Activated naive CD8-positive, alpha-beta T cell treated with anti-CD3 and anti-CD28 coated beads, Interleukin-2, amount 50 U/mL, for 24 hours (primary cell): Measurements from ENCODE around the gene WDR54.
"Not testable (repeated sequence)": the region's sequence is repeated elsewhere in the genome, so short reads cannot be mapped to it uniquely, and the experiment has no call there.

ENCODE experiments used
- ATAC-seq: fragments of 150-1000 bp; cut with Tn5 transposase; one replicate; pipeline ENCODE4 v1.10.0; 2021
- DNase-seq: peaks from one replicate; pipeline ENCODE4 v3.0.0; 2021
- H3K27ac Mint-ChIP-seq: one replicate; pipeline ENCODE4 v1.8.0; 2021; ENCODE audit warnings: mild to moderate bottlenecking, mixed read lengths
- H3K27me3 Mint-ChIP-seq: one replicate; pipeline ENCODE4 v1.8.0; 2021; ENCODE audit warnings: mixed read lengths
- H3K36me3 Mint-ChIP-seq: one replicate; pipeline ENCODE4 v1.8.0; 2021; ENCODE audit warnings: low read depth, mixed read lengths
- H3K4me1 Mint-ChIP-seq: one replicate; pipeline ENCODE4 v1.8.0; 2021; ENCODE audit warnings: mixed read lengths
- H3K4me3 Mint-ChIP-seq: one replicate; pipeline ENCODE4 v1.8.0; 2021; ENCODE audit warnings: mild to moderate bottlenecking, moderate library complexity, mixed read lengths
- H3K9me3 Mint-ChIP-seq: one replicate; pipeline ENCODE4 v1.8.0; 2021; ENCODE audit warnings: mixed read lengths

WDR54 gene

GRCh38 chr2:74429487-74430451, 8.2 kb downstream of the WDR54 start:
- ATAC-seq (no peak), DNase-seq (no peak)
- peaks cover 7% of the 10 kb centered on the region for H3K36me3 Mint-ChIP-seq
- no peak overlapping the region for H3K4me3 Mint-ChIP-seq
- H3K4me1 Mint-ChIP-seq, result no peaks in the 10 kb centered on the region
- H3K27ac Mint-ChIP-seq, result no peak overlapping the region
- H3K9me3 Mint-ChIP-seq, result no peaks in the 10 kb centered on the region
- no peaks in the 10 kb centered on the region for H3K27me3 Mint-ChIP-seq

GRCh38 chr2:74430502-74430901, 9.0 kb downstream of the WDR54 start:
- no peaks in the 10 kb centered on the region for H3K27me3 Mint-ChIP-seq
- no peaks in the 10 kb centered on the region for H3K9me3 Mint-ChIP-seq
- H3K36me3 Mint-ChIP-seq, result peaks cover 3% of the 10 kb centered on the region
- H3K27ac Mint-ChIP-seq, result no peak overlapping the region
- no peak for ATAC-seq
- DNase-seq, result no peak
- H3K4me3 Mint-ChIP-seq, result no peak overlapping the region
- H3K4me1 Mint-ChIP-seq, result no peaks in the 10 kb centered on the region

GRCh38 chr2:74436111-74436805, 14.7 kb downstream of the WDR54 start:
- Mint-ChIP-seq H3K36me3 (no peaks in the 10 kb centered on the region), H3K9me3 (no peaks in the 10 kb centered on the region), H3K4me3 (no peak overlapping the region), H3K27me3 (peaks cover 19% of the 10 kb centered on the region), H3K4me1 (peaks cover 10% of the 10 kb centered on the region), H3K27ac (no peak overlapping the region)
- ATAC-seq (no peak), DNase-seq (no peak)

GRCh38 chr2:74436848-74437695, 15.5 kb downstream of the WDR54 start:
- Mint-ChIP-seq H3K36me3 (no peaks in the 10 kb centered on the region), H3K4me1 (peaks cover 10% of the 10 kb centered on the region), H3K27me3 (peaks cover 21% of the 10 kb centered on the region), H3K27ac (no peak overlapping the region), H3K9me3 (no peaks in the 10 kb centered on the region), H3K4me3 (no peak overlapping the region)
- DNase-seq, result no peak
- ATAC-seq, result no peak

- Mint-ChIP-seq H3K36me3 (no peaks in the 10 kb centered on the region), H3K4me1 (peaks cover 13% of the 10 kb centered on the region), H3K27me3 (peaks cover 30% of the 10 kb centered on the region), H3K27ac (no peak overlapping the region), H3K9me3 (no peaks in the 10 kb centered on the region), H3K4me3 (no peak overlapping the region)
- ATAC-seq, result no peak
- DNase-seq, result no peak
Observed at GRCh38 chr2:74438248-74438647, 16.7 kb downstream of the WDR54 start.

GRCh38 chr2:74439373-74439772, 17.8 kb downstream of the WDR54 start:
- Mint-ChIP-seq H3K36me3 (no peaks in the 10 kb centered on the region), H3K9me3 (no peaks in the 10 kb centered on the region), H3K4me3 (no peak overlapping the region), H3K27ac (no peak overlapping the region), H3K27me3 (peaks cover 35% of the 10 kb centered on the region), H3K4me1 (peaks cover 16% of the 10 kb centered on the region)
- DNase-seq (no peak), ATAC-seq (no peak)

- Mint-ChIP-seq H3K9me3 (no peaks in the 10 kb centered on the region), H3K4me3 (peak overlapping the region; percentile 41), H3K36me3 (no peaks in the 10 kb centered on the region), H3K27me3 (peaks cover 40% of the 10 kb centered on the region), H3K4me1 (peaks cover 21% of the 10 kb centered on the region), H3K27ac (no peak overlapping the region)
- no peak for ATAC-seq
- DNase-seq, result no peak
Observed at GRCh38 chr2:74439803-74440377, 18.4 kb downstream of the WDR54 start.

GRCh38 chr2:74440378-74441169, 19.0 kb downstream of the WDR54 start:
- peak; percentile 87 for ATAC-seq
- Mint-ChIP-seq H3K4me1 (peaks cover 22% of the 10 kb centered on the region), H3K27me3 (peaks cover 42% of the 10 kb centered on the region), H3K27ac (no peak overlapping the region), H3K36me3 (no peaks in the 10 kb centered on the region), H3K9me3 (no peaks in the 10 kb centered on the region), H3K4me3 (peak overlapping the region; percentile 67)
- peak; percentile 70 for DNase-seq

GRCh38 chr2:74441170-74441689, 19.7 kb downstream of the WDR54 start:
- ATAC-seq (no peak), DNase-seq (peak; percentile 42)
- peaks cover 22% of the 10 kb centered on the region for H3K4me1 Mint-ChIP-seq
- H3K4me3 Mint-ChIP-seq, result peak overlapping the region; percentile 67
- no peaks in the 10 kb centered on the region for H3K9me3 Mint-ChIP-seq
- H3K36me3 Mint-ChIP-seq, result no peaks in the 10 kb centered on the region
- no peak overlapping the region for H3K27ac Mint-ChIP-seq
- H3K27me3 Mint-ChIP-seq, result peaks cover 43% of the 10 kb centered on the region

GRCh38 chr2:74441690-74442482, 20.4 kb downstream of the WDR54 start, which contains the start of gene RTKN:
Gene RTKN (minus strand): TSS chr2:74441937. CDS start chr2:74441816, 121 bp downstream.
- peak within 1 kb of the TSS; percentile 67 for H3K4me3 Mint-ChIP-seq
- H3K36me3 Mint-ChIP-seq, result no peaks in the 10 kb centered on the region
- ATAC-seq (peak; percentile 40), DNase-seq (no peak)
- H3K4me1 Mint-ChIP-seq, result peaks cover 22% of the 10 kb centered on the region
- H3K27ac Mint-ChIP-seq, result no peak within 1 kb of the TSS
- H3K9me3 Mint-ChIP-seq, result no peaks in the 10 kb centered on the region
- H3K27me3 Mint-ChIP-seq, result peaks cover 43% of the 10 kb centered on the region

- H3K27ac Mint-ChIP-seq, H3K36me3 Mint-ChIP-seq, DNase-seq, ATAC-seq, H3K9me3 Mint-ChIP-seq: not testable (repeated sequence)
- Mint-ChIP-seq H3K4me1 (peaks cover 19% of the 10 kb centered on the region), H3K4me3 (peak overlapping the region; percentile 56), H3K27me3 (peaks cover 43% of the 10 kb centered on the region)
Observed at GRCh38 chr2:74442483-74443297, 21.2 kb downstream of the WDR54 start.
